Smooth muscle cell of the brain vasculature (primary cell): ENCODE measurements around the gene ITGA2.

Source experiments
- DNase-seq: peaks from one replicate; pipeline ENCODE4 v3.0.0-alpha.2; 2012; ENCODE audit warnings: low read depth, low spot score

Gene ITGA2

DNA sequence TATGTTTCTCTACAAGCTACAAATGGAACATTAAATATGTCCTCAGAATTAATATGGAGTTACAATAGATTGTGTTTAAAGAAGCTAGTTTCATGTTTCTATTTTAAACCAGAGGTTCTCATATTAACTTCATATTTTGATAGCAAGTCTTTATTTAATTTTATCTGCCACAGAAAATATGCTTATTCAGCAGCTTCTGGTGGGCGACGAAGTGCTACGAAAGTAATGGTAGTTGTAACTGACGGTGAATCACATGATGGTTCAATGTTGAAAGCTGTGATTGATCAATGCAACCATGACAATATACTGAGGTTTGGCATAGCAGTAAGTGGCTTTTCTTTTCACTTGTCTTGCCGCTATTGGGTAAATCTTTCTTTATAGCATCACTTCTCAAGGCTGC lies 66.2 kb downstream of the ITGA2 start:
- no peak for DNase-seq

DNA sequence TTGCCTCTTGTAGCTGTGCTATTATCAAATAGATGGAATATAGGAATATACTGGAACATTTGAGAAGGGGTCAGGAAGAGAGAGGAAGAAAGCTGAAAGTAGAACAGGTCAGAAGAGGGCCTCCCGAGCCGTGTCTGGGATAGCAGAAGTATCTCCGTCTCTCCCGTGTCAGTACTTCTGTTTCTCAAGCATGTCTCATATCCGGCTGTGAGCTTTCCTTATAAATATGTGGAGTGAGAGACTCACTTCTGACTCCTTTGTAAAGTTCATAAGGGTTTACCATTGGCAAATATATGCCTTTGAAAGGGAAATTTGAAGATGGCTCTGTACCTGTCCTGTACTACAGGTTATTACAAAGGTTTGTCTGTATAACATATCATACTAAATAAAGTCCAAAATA lies 70.1 kb downstream of the ITGA2 start:
- DNase-seq, result no peak

DNA sequence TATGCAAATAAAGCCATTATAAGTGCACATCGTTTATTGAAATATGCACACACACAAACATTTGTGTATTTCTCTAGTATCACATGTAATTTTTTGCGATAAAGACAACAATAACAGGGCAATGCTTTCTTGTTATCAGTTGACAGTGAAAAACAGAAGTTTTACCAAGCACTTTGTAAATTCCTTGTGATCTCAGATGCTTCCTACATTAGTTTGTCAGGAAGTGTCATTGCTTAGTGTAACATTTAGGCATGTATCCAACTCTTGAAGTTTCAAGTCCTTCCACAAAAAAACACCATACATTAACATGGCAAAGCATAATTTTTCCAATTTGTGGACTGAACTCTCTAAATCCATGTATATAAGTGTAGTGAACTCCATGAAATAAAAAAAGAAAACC lies 74.0 kb downstream of the ITGA2 start:
- no peak for DNase-seq

DNA sequence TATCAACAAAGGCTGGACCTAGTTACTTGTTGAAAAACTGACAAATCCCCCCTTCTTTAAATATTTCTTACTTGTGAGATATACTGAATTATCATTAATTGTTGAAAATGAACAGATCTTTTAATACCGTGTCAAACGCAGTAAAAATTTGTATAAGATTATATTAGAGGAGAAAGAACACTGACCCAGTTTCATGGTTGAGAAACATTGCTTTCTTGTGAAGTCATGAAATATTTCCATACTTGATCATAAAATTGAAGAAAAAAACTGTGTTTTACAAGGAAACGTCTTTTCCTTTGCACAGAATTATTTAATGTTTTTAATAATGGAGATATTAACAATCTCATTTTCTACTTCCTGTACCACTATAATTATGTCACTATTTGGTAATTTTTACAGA lies 74.6 kb downstream of the ITGA2 start:
- no peak for DNase-seq

DNA sequence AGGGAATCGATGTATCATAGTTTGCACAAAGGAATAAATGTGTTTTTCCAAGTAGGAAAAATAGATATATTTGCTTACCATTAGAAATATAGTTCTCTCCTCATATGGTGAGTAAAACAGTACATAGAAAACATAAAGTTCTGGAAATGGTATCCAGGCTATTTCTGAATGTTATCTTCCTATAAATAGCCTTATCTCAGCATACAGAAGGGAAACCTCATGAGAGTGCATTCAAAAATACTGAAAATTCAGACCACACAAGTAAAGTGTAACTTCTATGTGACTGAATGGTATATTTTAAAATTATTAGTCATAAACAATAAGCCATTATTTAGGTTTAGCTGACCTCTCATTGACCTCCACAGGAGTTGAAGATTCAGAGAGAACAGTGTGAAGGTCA lies 76.9 kb downstream of the ITGA2 start:
- DNase-seq, result no peak

DNA sequence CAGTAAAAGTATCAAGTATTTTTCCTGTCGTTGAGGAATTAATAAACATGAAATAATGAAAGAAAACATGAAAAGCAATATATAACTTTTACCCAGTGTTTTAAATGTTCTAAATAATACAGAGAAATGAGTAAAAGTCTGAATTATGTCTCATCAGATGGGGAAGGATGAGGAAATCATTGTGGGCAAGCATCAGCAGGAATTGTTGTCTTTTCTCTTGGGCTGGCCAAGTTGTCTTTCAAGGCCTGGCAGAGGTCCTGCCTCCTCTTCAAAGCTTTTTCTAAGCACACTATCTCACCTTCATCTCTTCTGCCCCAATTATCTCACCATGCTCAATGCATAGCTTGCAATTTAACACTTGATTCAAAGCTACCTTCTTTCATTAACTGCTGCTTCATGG lies 78.5 kb downstream of the ITGA2 start:
- DNase-seq, result no peak

DNA sequence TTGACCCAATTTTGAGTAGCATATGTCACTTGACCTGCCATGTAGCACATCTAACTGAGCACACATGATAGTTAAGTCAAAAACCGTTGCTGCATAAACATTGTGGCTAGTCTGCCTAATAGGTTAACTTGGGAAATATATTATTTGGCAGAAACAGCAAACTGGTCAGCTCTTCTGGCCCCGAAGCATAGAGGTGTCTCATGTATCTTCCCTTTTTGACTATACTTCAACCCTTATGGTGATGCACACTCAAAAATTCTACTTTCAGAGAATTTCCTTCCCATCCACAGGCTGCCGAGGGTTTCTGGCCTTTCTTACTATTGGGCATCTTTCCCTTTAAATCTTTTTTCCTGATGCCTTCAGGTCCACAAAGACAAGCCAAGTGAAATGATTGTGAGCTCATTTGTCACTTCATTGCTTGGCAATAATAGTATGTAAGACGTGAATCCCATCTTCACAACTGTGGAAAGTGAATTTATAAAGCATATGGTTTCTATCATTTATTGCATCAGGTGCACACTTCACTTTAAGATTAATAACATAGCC lies 79.2 kb downstream of the ITGA2 start:
- no peak for DNase-seq

DNA sequence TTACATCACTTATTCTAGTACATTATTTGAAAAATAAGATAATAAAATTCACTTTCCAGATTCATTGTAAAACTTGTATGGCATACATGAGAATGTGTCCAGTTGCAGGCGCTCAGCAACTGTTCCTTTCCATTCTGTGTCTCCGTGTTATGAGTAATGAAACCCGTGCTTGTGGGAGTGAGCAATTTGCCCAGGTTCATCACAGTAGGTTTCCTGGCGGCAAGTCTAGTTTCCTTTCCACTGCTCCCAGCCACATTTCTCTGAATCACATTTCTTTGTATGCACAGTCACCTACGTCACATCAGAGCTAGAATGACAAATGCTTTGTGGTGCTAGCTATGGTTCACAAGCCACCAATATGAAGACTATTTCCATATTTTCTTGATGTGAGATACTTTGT lies 80.5 kb downstream of the ITGA2 start:
- peak; percentile 67 for DNase-seq

DNA sequence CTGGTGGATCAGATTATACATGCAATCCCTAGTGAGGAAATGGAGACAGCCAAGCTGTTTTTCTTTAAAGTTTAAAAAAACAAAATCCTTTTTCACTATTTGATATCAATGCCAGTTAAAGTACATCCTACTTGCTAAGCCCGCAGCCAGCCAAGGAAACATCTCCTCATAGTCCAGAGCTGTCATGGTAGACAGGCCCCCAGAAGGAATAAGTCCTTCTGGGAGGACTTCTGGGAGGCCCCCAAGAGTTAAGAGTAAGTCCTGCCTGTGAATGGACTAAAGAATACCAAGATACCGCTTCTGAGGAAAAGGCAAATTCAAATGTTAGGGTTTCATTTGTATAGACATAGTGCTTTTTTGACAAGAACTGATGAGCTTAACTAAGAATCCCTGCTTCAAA lies 82.1 kb downstream of the ITGA2 start:
- no peak for DNase-seq

DNA sequence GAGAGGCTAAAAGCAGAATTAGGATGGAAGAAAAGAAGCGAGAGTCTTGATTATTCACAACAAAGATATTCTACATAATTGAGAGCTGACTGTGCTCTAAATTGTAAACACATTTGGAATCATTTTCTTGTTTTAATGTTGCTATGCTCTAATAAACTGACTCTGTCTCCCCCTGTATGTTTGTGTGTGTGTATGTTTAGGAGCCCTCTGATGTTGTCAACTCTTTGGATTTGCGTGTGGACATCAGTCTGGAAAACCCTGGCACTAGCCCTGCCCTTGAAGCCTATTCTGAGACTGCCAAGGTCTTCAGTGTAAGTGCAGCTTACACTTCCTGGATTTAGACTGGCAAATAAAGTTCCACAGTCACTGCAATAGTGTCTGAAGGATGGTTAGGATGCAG lies 82.6 kb downstream of the ITGA2 start:
- DNase-seq, result no peak

DNA sequence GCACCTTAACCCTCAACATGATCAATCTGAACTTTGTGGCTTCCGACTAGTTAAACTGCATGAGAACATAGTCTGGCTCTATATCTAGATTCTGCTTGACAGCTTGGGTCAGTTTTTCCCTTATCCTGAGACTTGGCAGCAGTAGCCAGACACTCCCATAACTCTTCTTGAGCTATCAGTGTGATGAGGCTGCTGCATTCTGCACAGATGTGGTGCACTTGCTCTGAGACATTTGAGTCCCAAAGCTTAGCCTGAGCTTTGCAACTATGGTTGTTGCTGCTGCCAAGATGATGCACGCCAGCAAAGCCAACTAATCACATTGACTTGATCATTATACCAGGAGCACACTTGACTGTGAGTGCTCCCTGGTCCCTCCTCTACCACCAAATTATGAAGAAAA lies 84.2 kb downstream of the ITGA2 start:
- DNase-seq, result no peak

DNA sequence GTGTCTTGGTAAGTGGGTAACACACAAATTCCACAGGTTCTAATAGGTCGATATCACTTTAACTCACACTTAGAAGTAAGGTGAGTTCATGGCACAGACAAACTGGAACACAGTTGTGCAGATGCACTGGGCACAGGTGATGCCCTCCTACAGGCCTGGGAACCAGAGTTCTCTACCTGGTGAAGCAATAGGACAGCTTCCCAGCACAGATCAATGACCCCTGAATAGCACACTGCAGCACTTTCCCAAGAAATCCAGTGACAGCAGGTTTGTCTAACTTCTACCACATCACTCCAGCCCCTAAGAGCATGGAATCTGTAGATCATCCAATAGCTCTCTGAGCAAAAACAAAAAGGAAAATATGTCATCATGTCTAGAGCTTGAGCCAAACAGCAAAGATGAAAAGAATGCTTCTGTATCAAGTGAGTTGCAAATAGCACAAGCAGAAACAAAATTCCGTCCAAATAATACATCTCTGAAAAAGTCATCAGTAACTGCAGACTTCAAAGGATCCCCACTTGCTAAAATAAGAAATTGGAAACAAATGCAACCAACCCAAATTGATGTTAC lies 86.9 kb downstream of the ITGA2 start:
- DNase-seq, result no peak

DNA sequence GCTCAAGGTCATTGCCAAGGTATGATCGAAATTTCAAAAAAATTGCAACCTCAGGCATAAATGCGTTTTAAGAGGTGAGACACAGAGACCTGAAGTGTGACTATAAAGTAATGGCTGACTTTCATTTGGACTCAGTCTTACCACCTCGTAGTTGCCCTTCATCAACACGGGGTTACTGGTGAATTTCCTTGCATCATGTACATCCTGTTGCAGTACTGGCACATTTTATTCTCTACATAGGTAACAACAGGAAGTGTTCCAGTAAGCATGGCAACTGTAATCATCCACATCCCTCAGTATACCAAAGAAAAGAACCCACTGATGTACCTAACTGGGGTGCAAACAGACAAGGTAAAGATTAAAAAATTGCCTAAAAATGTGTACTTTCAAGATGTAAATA lies 91.1 kb downstream of the ITGA2 start:
- no peak for DNase-seq

DNA sequence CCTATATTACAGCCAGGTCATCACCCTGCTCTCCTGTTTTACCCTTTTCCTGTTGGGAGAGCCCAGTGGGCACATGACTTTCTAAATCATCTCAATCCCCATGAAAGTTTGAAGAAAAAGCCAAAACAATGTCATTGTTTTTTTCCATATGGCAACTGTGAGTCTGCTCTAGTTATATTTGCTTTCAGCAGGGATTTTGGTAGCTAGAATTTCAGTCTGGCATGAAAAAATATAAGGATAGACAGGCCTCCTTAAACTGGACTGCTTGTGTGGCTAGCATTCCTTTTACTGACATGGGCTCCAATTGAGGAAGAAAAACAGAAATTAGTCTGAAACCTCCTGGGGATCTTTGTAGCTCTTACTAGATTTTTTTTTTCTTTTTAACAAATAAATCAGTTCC lies 94.8 kb downstream of the ITGA2 start:
- no peak for DNase-seq

DNA sequence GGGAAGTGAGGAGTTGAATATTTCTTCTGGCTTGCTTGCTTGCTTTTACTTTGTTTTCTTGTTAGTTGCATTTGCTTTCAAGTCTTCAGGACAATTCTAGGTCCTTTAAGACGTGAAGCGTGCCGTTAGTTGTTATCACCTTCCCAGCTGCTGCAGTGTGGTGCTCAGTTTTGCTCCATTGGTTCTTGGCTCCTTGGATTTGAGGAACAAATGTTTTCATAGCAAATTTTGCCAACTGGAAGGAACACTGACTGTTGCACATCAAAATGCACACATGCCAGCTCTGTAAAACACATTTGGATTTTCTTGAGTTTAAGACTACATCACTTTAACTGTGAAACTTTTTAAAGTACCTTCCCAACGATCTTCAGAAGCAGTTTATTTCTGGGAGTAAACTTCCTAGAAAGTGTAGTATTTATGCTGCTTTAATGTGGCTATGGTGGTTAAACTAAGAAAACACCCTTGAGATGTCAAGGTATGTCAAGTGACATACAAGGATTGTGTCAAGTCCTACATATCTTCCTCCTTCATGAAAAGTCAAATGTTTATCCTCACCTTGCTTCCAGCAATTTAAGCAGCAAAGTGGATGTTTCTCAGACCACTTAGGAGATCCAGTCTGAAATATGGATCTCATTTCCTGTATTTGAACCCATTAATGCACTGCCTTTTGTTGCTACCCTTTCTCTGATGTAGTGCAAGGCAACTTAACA lies 95.5 kb downstream of the ITGA2 start:
- DNase-seq, result no peak

DNA sequence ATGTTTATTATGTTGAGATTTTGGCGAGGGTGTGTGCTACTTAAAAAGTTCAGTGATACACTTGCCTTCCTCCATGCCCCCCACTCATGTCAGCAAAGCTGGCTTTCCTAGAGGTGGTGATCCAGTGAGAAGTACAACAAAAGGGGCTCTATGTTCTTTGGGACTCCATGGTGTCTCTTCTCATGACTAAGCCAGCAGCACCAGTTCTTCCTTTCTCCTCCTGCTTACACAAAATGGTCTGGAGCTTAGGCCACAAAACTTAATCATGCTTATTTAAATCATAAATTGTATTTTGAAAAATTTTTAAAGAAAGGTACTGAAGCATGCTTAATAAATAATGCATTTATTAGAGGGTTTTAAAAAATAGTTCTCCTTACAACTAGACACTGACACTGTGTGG lies 98.0 kb downstream of the ITGA2 start:
- no peak for DNase-seq

DNA sequence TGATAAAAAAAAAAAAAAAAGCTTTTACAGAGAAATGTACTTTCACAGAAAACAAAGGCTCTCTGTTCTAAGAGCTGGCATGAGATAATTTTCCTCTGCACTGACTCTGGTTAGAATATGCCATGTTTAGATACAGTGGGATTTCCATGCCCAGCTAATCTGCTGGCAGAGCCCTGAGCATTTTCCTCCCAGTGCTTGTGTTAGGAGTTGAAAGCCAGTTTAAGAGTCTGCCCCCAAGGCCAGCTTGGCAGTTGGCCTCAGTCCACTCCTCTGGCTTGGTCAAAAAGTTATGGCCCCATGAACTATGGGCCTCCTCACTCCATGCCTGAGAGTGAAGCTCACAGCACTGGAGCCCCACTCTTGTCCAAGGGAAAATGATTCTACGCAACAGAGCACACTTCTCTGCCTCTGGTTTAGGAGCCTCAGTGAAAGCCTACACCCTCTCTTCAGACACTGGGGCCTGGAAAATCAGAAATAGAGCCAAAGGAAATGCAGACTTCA lies 98.5 kb downstream of the ITGA2 start:
- no peak for DNase-seq

DNA sequence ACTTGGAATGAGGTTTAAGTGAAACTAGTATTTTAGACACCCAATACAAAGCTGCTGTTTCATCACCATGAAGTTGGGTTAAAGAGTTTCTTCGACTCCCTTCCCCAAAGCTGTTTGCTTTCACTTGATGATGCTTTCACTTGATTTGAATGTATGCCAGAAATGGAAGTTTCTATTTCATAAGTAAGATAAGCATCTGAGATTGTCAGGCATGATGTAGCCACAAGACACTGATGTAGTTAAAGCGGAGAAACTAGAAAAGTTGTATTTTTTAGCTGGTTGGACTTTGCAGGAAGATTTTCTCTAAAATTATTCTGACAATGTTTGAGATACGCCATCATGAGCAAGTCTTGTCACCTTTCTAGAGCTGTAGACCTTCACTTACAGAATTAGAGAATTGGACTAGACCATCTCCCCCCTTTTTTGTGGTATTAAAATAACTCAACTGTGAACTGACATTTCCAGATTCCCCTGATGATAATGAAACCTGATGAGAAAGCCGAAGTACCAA lies 100.4 kb downstream of the ITGA2 start:
- no peak for DNase-seq

DNA sequence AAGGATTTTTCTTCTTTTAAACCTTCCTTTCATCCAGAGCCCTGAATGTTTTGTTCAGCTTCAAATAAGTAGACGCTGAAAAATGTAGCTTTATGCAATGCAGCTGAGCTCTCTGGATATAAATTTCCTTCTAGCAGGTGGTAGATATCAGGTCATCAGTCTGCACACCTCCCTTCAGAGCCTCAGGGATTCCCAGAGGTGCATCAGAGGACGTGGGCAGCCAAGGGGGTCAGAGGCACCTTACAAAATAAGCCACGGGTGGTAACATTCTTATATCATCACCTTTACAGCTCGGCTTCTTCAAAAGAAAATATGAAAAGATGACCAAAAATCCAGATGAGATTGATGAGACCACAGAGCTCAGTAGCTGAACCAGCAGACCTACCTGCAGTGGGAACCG lies 101.1 kb downstream of the ITGA2 start:
- no peak for DNase-seq

DNA sequence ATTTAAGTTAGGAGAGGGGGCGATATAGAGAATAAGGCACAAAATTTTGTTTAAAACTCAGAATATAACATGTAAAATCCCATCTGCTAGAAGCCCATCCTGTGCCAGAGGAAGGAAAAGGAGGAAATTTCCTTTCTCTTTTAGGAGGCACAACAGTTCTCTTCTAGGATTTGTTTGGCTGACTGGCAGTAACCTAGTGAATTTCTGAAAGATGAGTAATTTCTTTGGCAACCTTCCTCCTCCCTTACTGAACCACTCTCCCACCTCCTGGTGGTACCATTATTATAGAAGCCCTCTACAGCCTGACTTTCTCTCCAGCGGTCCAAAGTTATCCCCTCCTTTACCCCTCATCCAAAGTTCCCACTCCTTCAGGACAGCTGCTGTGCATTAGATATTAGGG lies 102.1 kb downstream of the ITGA2 start:
- no peak for DNase-seq

DNA sequence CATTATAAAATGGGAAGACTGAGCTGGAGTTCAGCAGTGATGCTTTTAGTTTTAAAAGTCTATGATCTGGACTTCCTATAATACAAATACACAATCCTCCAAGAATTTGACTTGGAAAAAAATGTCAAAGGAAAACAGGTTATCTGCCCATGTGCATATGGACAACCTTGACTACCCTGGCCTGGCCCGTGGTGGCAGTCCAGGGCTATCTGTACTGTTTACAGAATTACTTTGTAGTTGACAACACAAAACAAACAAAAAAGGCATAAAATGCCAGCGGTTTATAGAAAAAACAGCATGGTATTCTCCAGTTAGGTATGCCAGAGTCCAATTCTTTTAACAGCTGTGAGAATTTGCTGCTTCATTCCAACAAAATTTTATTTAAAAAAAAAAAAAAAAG lies 103.1 kb downstream of the ITGA2 start:
- DNase-seq, result no peak

DNA sequence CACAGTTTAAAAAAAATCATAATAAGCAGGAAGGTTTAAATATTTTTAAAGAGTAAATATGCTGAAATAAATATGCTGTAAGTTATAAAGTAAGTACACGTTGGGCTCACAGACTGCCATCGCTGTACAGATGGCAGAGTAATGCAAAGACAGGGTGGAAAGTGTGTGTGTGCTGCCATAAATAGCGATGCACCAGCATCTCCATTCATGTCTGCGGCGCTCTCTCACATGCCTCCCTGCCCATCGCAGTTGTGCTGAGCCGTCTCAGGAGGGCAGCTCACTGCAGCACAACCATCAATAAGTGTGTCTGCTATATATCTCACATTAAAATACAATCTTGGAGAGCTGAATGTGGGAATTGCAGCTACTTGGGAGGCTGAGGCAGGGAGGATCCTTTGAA lies 106.1 kb downstream of the ITGA2 start:
- no peak for DNase-seq

DNA sequence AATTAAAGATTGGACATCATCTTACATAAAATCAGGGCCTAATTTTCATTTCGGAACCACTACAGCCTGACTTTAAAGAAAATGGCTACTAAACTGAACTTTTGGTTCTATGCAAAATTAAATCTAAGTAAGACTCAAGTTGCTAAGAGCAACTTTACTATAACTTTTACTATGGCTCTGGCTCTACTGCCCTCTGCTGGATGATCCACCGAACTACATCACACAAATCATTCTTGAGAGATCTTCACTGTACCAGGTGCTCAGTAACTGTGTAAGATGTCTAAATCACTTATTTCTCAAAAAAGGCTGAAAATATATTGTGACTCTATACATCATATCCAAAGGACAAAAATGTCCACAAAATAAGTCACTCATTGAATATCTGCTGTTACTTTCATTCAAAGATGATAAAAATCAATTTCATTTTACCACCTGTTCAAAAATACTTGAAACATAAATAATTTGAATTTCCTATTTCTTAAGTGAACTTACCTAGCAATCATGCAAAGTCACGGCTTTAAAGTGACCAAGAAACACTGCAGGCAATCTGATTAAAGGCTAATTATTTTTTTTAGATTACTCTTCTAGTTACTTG lies 106.9 kb downstream of the ITGA2 start:
- DNase-seq, result peak; percentile 62
